HG03280 (cell line): Measurements from ENCODE around the gene TMEM238L.
"Not testable (repeated sequence)": the region's sequence is repeated elsewhere in the genome, so short reads cannot be mapped to it uniquely, and the experiment has no call there.

Experiments used
- ATAC-seq: cut with Tn5 transposase; IDR thresholded peaks from one replicate; pipeline ENCODE4 v1.9.1; 2021; ENCODE audit warnings: mild to moderate bottlenecking, moderate library complexity; ENCODE audit not compliant: unreplicated experiment

TMEM238L gene

GRCh38 chr17:10803830-10804475 lies at the start of gene TMEM238L:
Gene TMEM238L (minus strand): TSS chr17:10804099. CDS start chr17:10803963, 136 bp downstream.
- no peak for ATAC-seq

- not testable (repeated sequence) for ATAC-seq
Measured at GRCh38 chr17:10846636-10847035, 42.7 kb upstream of the TMEM238L start.

- no peak for ATAC-seq
Measured at GRCh38 chr17:10845388-10845751, 41.5 kb upstream of the TMEM238L start.

DNA sequence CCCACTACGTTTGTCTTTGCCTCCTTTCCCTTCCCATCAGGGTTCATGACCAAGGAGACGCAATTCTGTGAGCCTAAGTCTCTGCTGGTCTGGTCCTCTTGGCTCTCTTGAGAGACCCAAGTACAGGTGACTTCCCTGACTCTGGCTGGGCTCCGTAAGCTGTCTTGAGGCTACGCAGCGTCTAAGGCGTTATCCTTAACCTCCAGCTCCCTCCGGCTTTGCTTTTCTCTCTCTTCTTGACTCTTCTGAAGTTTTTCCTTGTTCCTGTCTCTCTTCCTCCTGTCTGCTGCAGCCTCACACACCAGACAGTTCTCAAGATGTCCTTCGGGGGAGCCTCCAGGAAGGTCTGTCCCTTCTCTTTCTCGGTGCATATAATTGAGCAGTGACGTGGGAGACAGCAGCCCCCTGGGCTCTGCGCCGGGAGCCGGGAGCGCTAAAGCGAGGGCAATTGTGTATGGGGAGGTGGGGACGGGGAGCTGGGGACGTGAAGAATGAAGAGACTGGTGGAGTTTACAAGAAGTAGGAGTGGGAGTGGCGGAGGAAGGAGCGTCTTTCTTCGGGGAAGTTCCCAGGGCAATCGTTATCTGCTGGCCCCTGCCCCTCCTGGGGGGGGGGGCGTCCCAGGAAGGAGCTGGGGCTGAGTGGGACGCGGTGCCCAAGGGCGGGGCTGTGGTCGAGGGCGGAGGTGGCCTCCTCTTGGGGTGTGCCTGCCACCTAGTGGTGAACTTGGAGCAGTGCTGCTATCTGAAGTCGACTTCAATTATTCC lies 40.9 kb upstream of the TMEM238L start:
- peak; percentile 76 for ATAC-seq

DNA sequence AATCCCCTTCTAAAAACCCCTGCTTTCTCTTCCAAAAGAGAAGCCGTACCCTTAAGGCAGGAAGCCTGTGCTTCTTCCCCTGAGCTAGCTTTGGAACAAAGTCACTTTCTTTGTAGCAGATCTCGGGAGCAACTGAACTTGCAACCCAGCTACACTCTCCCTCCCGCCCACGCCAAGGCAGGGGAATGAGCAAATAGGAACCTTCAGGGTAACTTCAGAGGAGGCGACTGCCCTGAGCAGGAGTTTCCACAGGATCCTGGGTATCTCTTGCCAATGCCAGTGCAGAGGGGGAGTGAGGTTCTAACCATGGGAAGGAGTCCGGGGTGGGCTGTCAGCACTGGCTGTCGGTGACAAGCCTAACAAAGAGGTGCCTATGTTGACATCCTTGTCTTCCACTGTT lies 39.9 kb upstream of the TMEM238L start:
- ATAC-seq, result no peak

DNA sequence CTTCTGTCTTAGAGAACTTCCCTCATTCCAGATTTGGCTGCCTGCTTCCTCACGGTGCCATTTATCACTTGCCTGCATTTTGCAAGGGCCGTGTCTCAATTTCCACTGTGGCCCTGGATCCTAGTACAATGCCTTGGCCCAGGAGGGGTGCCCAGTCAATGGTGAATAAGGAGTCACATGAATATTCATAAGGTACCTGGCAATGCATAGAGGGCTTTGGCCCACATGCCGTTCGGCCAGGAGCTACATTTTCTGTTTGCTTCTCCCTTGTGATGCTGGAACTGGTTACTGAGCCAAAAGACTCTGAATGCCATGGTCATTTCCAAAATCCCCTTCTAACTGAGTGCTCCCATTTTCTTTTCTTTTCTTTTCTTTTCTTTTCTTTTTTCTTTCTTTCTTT lies 38.8 kb upstream of the TMEM238L start:
- ATAC-seq, result no peak

- no peak for ATAC-seq
Measured at GRCh38 chr17:10838682-10839081, 34.8 kb upstream of the TMEM238L start.

DNA sequence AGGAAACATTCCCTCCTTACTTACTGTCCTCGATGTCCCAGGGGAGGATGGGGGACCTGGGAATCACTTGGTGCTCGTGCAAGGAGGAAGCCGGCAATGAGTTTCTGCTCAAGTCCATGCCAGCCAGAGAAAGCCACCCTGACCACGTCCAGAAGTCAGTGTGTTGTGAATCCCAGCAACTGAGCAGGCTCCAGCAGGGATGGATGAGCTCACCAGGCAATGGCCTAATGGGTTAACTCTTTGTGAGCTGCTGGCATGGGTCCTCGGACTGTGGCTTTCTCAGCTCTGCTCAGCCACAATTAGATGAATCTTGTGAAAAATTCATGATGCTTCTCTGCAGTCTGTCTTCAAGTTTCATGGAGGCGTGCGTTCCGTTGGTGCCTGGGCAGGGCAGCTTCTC lies 34.0 kb upstream of the TMEM238L start, which contains the start of gene PIRT:
TSS of gene PIRT (minus strand) at position 167 of the 400 bp plus-strand sequence. CDS start 12,442 bp downstream, outside the sequence.
- ATAC-seq, result no peak

DNA sequence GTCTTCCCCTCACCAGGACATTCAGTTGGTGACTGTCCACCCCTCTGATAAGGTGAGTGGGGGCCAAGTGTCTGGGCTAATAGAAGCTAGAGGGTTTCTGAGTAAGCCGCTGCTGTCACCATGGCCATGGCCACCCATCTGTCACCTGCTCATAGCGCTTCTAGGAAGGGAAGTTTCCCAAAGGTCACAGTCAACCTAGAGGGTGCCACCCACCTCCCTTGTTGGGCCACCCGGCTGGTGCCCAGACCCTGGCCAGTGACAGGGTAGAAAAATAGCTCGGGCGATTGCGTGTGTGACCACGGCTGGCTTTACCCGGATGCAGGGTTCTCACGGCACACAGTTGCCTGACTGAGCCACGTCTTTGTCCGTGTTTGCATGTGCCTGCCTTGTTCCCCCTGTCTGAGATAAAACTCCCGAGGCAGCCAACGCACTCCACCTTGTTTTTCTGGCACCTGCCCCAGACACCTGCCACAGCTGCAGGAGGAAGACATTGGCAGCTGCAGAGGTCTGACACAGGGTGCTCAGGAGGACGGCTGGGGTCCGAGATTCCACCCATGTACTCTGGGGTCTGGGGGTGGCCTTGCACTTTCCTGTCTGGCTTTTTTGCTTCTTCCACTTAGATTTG lies 33.2 kb upstream of the TMEM238L start:
- ATAC-seq, result no peak

- no peak for ATAC-seq
Measured at GRCh38 chr17:10836145-10836544, 32.2 kb upstream of the TMEM238L start.

GRCh38 chr17:10831696-10832095 lies 27.8 kb upstream of the TMEM238L start:
- no peak for ATAC-seq

DNA sequence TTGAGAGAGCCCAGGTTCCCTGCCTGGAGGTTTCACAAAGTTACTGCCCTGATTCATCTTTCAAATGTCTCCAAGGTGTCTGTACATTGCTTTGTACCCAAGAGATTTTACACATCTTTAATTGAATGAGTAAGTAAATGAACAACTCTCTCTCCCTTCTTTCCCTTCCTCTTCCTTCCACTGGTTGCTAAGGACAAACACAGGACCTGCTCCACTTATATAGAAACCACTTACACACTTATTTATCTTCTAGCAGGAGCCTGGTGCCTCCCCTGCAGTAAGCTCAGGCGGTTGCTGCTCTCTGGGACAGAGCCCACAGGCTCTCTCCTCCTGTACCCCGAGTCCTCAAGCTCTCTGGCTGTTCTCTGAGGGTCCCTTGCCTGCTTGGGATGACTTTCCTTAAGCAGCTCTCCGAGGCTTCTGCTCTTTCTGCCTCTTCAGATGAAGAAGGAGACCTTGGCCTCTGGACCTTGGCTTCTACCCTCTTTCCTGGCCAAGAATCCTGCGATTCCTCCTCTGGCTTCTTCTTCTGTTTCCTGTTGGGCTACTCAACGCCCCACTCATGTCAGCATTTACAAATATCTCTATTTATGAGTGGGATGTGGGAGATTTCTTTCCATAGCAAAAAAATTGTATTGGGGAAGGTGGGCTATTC lies 24.1 kb upstream of the TMEM238L start:
- ATAC-seq, result no peak

DNA sequence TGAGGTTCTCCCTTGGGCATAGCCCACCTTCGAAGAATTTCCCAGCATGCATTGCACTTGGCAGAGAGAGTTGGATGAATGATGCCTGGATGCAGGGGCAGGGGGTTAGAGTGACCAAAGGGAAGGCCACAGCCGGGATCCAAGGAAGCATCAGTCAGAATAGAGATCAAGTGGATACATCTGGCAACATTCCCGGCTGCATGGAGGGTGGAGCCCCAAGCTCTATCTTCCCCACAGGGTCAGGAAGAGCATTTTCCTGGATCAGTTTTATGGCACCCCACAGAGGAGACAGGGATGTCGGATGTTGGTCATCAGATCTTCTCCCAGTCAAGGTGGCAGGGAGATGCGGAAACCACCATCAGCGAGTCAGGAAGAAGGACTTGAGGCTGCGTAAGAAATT lies 21.0 kb upstream of the TMEM238L start:
- ATAC-seq, result no peak

DNA sequence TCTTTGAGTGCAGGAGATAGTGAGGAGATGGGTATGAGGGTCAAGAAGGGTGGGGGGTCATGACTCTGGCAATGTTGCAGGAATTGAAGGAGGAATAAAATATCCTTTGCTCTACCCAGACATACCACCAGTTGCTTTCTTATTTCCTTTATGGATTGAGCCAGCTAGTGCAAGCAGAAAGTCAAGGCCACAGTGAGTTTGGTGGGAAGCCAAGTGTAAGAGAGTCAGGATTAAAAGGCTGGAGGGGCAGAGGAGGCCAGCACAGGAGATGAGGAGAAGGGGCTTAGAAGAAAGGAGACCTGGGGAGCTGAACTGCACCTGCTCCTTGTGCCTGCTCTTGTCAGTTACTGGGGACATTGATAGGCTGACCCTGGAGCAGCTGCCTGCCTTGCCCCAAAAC lies 17.9 kb upstream of the TMEM238L start:
- no peak for ATAC-seq

DNA sequence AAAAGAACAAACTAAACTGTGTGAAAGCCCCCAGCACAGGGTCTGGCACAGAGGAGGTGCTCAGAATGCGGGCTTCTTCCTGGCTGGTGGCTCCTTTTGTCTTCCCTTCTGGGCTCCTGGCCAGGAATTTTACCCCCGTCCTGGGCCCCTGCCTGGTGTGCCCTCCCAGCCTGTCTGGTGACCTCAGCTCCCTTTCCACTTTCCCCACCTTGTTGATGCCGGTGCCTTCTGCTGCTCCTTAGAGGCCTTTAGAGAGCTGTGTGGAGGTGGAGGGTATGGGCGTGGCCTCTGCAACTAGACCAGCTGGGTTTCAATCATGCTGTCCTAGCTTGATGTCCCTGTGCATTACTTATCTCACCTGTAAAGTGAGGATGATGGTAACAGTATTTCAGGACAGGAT lies 17.2 kb upstream of the TMEM238L start:
- no peak for ATAC-seq

DNA sequence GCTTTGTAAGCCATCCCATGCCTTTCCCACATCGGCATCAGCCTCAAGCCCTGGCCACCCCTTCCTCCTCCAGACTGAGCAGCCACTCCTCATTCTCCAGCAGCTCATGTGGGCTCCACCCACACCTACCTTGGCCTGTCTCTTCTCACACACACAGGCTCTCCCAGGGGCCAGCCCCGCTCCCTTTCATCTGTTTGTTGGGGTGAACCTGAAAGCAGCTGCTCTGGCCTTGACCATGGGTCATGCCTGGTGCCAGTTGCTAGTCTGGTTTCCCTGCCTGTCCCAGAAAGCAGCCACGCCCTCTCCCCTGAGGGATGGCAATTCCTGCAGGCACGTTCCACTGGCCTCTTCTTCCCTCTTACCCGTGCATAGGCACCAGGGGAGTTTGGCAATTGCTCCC lies 11.4 kb upstream of the TMEM238L start:
- ATAC-seq, result no peak

DNA sequence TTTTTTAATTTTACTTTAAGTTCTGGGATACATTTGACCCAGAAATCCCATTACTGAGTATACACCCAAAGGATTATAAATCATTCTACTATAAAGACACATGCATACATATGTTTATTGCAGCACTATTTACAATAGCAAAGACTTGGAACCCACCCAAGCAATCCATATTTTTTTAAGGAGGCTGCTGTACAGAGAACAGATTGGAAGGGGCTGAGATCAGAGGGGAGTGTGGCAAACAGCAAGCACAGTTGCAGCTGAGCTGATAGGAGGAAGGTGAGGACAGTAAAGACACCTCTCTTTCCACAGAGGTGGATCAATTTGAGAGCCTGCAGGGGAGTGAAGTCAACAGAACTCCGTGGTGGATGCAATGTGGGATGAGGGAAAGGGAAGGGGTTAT lies 10.2 kb upstream of the TMEM238L start:
- no peak for ATAC-seq

DNA sequence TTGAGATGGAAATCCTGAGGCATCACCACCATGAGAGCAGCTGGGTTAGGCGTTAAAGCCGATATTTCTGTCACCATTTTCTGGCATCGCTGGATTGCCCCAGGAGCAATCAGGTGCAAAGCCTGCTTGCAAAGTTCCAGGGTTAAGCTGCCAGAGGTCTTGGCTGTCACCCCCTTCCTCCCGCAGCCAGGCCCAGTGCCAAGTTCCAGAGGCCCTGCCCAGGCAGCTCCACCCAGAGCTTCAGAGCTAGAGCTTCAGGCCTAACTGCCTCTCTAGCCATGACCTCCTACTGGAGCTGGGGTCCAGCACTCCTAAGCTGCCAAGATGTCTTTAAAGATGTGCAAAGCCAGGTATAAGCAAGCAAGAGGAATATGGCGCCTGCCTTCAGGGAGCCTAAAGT lies 8.8 kb upstream of the TMEM238L start:
- ATAC-seq, result no peak

- no peak for ATAC-seq
Measured at GRCh38 chr17:10809605-10810004, 5.7 kb upstream of the TMEM238L start.

DNA sequence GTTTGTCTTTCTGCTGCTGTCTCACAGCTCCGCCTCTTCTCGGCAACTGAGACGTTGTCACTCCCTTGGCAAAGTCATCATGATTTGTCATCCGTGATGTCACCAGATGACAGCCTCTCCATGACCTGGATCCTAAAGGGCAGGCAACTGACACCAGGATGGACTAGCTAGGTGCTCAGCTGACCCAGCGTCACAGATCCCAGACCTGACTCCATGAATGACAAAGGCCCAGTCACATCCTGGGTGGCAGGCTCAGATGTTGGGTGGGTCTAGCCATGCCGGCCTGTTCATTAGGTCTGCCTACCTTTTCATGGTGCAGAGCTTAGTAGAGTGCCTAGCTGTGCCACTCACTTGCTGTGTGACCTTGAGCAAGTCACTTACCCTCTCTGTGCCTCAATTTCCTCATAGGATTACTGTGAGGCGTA lies 3.8 kb upstream of the TMEM238L start:
- ATAC-seq, result no peak

DNA sequence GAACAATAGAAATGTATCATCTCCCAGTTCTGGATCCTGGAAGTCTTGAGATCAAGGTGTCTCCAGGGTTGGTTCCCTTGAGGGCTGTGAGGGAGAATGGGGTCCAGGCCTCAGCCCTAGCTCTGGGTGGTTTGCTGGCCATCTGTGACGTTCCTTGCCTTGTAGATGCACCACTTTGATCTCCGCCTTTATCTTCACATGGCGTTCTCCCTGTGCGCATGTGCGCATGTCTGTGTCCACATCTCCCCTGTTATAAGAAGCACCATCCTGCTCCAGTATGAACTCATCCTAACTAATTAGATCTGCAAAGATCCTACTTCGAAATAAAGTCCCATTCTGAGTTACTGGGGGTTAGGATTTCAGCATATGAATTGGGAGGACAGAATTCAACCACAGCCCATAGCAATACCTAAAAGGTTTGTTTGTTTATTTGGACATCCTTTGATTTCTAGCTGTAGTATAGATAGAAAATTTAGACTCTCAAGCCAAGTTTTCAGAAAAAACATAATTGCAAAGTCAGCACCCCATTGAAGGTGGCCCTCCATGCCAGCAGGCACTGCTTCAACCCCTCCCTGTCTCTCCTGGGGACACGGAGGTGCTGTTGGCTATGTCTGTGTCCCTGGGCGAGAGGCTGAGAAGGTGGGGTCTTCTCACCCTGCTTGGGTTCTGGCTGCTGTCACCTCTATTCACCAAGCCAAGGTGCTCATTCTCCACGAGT lies 2.8 kb upstream of the TMEM238L start:
- no peak for ATAC-seq
